ENCODE measurements around the gene NMB. TPM values are rescaled to one million over a fixed set of nuclear protein-coding genes. Genes with fewer than 3 reads are reported as not detected.

Gene NMB
- total and polyA plus RNA-seq, 2 of the 13 experiments (the other 11 are each of a cell fraction or from before 2014, with no cell fraction given): 10.4 to 25.4 TPM

DNA sequence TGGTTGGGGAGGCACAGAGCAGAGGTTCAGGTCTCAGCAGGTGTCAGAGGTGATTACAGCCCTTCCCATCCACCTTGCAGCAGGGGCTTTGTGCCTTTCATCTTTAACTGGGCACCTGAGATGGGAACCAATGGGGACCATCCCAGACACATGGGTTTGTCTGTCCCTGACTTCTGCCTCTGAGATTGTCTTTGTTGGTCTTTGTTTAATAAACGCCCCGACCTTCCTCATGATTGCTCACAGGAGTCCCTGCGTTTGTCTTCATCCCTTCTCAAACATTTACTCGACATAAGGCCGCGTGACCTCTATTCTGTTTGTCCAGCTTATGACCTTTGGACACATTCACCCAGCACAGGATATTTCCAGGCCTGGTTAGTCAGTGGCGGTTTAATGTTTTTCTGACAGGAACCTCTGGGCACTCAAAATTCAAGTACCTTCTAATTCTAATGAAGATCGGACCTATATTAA is 51.3 kb downstream of the NMB start (continued):
- TF ChIP-seq, protein P1, sequence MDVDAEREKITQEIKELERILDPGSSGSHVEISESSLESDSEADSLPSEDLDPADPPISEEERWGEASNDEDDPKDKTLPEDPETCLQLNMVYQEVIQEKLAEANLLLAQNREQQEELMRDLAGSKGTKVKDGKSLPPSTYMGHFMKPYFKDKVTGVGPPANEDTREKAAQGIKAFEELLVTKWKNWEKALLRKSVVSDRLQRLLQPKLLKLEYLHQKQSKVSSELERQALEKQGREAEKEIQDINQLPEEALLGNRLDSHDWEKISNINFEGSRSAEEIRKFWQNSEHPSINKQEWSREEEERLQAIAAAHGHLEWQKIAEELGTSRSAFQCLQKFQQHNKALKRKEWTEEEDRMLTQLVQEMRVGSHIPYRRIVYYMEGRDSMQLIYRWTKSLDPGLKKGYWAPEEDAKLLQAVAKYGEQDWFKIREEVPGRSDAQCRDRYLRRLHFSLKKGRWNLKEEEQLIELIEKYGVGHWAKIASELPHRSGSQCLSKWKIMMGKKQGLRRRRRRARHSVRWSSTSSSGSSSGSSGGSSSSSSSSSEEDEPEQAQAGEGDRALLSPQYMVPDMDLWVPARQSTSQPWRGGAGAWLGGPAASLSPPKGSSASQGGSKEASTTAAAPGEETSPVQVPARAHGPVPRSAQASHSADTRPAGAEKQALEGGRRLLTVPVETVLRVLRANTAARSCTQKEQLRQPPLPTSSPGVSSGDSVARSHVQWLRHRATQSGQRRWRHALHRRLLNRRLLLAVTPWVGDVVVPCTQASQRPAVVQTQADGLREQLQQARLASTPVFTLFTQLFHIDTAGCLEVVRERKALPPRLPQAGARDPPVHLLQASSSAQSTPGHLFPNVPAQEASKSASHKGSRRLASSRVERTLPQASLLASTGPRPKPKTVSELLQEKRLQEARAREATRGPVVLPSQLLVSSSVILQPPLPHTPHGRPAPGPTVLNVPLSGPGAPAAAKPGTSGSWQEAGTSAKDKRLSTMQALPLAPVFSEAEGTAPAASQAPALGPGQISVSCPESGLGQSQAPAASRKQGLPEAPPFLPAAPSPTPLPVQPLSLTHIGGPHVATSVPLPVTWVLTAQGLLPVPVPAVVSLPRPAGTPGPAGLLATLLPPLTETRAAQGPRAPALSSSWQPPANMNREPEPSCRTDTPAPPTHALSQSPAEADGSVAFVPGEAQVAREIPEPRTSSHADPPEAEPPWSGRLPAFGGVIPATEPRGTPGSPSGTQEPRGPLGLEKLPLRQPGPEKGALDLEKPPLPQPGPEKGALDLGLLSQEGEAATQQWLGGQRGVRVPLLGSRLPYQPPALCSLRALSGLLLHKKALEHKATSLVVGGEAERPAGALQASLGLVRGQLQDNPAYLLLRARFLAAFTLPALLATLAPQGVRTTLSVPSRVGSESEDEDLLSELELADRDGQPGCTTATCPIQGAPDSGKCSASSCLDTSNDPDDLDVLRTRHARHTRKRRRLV (CRISPR knock-in tag; IDR thresholded peaks at IDR 0.05): no peak
- TF ChIP-seq, protein P2, sequence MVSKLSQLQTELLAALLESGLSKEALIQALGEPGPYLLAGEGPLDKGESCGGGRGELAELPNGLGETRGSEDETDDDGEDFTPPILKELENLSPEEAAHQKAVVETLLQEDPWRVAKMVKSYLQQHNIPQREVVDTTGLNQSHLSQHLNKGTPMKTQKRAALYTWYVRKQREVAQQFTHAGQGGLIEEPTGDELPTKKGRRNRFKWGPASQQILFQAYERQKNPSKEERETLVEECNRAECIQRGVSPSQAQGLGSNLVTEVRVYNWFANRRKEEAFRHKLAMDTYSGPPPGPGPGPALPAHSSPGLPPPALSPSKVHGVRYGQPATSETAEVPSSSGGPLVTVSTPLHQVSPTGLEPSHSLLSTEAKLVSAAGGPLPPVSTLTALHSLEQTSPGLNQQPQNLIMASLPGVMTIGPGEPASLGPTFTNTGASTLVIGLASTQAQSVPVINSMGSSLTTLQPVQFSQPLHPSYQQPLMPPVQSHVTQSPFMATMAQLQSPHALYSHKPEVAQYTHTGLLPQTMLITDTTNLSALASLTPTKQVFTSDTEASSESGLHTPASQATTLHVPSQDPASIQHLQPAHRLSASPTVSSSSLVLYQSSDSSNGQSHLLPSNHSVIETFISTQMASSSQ (IDR thresholded peaks at IDR 0.05; ENCODE audit: low read depth): peak; percentile 68
- TF ChIP-seq, protein P2 (CRISPR knock-in tag; IDR thresholded peaks at IDR 0.05; ENCODE audit: borderline replicate concordance): peak; percentile 68; the same call in 1 of the 2 replicates
- TF ChIP-seq ZNF879 (CRISPR knock-in tag; IDR thresholded peaks at IDR 0.05): no peak
- peak; percentile 23; the same call in 1 of the 2 replicates for TF ChIP-seq ZNF460 (CRISPR knock-in tag; IDR thresholded peaks at IDR 0.05; ENCODE audit: borderline replicate concordance)
- TF ChIP-seq, protein P3, sequence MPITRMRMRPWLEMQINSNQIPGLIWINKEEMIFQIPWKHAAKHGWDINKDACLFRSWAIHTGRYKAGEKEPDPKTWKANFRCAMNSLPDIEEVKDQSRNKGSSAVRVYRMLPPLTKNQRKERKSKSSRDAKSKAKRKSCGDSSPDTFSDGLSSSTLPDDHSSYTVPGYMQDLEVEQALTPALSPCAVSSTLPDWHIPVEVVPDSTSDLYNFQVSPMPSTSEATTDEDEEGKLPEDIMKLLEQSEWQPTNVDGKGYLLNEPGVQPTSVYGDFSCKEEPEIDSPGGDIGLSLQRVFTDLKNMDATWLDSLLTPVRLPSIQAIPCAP (CRISPR knock-in tag; IDR thresholded peaks at IDR 0.05; ENCODE audit: low read depth): no peak
- TF ChIP-seq, protein P4, sequence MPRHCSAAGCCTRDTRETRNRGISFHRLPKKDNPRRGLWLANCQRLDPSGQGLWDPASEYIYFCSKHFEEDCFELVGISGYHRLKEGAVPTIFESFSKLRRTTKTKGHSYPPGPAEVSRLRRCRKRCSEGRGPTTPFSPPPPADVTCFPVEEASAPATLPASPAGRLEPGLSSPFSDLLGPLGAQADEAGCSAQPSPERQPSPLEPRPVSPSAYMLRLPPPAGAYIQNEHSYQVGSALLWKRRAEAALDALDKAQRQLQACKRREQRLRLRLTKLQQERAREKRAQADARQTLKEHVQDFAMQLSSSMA (CRISPR knock-in tag; IDR thresholded peaks at IDR 0.05): no peak
- TF ChIP-seq, protein P5, sequence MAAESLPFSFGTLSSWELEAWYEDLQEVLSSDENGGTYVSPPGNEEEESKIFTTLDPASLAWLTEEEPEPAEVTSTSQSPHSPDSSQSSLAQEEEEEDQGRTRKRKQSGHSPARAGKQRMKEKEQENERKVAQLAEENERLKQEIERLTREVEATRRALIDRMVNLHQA (CRISPR knock-in tag; IDR thresholded peaks at IDR 0.05): no peak
- TF ChIP-seq, protein P6, sequence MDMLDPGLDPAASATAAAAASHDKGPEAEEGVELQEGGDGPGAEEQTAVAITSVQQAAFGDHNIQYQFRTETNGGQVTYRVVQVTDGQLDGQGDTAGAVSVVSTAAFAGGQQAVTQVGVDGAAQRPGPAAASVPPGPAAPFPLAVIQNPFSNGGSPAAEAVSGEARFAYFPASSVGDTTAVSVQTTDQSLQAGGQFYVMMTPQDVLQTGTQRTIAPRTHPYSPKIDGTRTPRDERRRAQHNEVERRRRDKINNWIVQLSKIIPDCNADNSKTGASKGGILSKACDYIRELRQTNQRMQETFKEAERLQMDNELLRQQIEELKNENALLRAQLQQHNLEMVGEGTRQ (IDR thresholded peaks at IDR 0.05; ENCODE audit: low read depth, low read length): peak; percentile 67; the same call in 1 of the 2 replicates
- TF ChIP-seq, protein P6 (CRISPR knock-in tag; IDR thresholded peaks at IDR 0.05; ENCODE audit: borderline replicate concordance): peak; percentile 77; the same call in 1 of the 2 replicates
- TF ChIP-seq SMAD3 (CRISPR knock-in tag; IDR thresholded peaks at IDR 0.05): peak; percentile 89
- TF ChIP-seq HDAC2 (CRISPR knock-in tag; IDR thresholded peaks at IDR 0.05): peak; percentile 81; the same call in 1 of the 2 replicates
- TF ChIP-seq, protein P7, sequence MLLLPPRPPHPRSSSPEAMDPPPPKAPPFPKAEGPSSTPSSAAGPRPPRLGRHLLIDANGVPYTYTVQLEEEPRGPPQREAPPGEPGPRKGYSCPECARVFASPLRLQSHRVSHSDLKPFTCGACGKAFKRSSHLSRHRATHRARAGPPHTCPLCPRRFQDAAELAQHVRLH (CRISPR knock-in tag; IDR thresholded peaks at IDR 0.05; ENCODE audit: borderline replicate concordance, low read depth): no peak
- no peak for TF ChIP-seq ZNF225 (CRISPR knock-in tag; IDR thresholded peaks at IDR 0.05)
- no peak for TF ChIP-seq FLYWCH1 (CRISPR knock-in tag; IDR thresholded peaks at IDR 0.05)
- TF ChIP-seq IRF2 (CRISPR knock-in tag; IDR thresholded peaks at IDR 0.05): peak; percentile 74
